K562 (cell line): Measurements from ENCODE around the gene XPNPEP3. TPM values are rescaled to one million over a fixed set of nuclear protein-coding genes. Genes with fewer than 3 reads are reported as not detected.

Source experiments
- BRCA1 ChIP-seq, 2 experiments: fragments of 450-650 bp in 1 of 2; sonication (generic) in 1 of 2; formaldehyde crosslinking in 1 of 2; IDR thresholded peaks; 2 replicates each; pipeline versions ENCODE4 v1.5.0 to v1.6.1; 2017 to 2020; ENCODE audit warnings: mild to moderate bottlenecking in 1 of 2, missing genetic modification reagents in 1 of 2
- BRD4 ChIP-seq: fragments of 200-600 bp; sonication (generic); IDR thresholded peaks from 2 replicates; pipeline ENCODE4 v1.6.1; 2017; ENCODE audit warnings: inconsistent platforms
- CBX1 ChIP-seq: sonication (generic); IDR thresholded peaks from 2 replicates; pipeline ENCODE4 v1.6.1; 2016; ENCODE audit warnings: antibody characterized with exemption, low read depth, mild to moderate bottlenecking
- CHD1 ChIP-seq: fragments of 200-600 bp; sonication (generic); IDR thresholded peaks from one replicate; pipeline ENCODE4 v1.6.1; 2012; ENCODE audit warnings: mild to moderate bottlenecking, moderate library complexity, low read length, inconsistent platforms
- CREB5 ChIP-seq: fragments of 250-450 bp; sonication (Bioruptor Pico); IDR thresholded peaks from 2 replicates; pipeline ENCODE4 v1.5.0; 2020; ENCODE audit warnings: mild to moderate bottlenecking
- E2F6 ChIP-seq, 2 experiments: IDR thresholded peaks; 2 replicates each; pipeline ENCODE4 v1.6.1; 2011; ENCODE audit warnings: borderline replicate concordance in 1 of 2, control low read depth in 1 of 2, low read depth in 1 of 2, low read length in 1 of 2, mild to moderate bottlenecking in 1 of 2, mixed read lengths in 1 of 2, moderate library complexity in 1 of 2; ENCODE audit not compliant: insufficient read depth in 1 of 2, insufficient read length in 1 of 2, poor library complexity in 1 of 2, severe bottlenecking in 1 of 2; ENCODE audit errors: extremely low read depth in 1 of 2
- EP400 ChIP-seq: fragments of 450-650 bp; IDR thresholded peaks from 2 replicates; pipeline ENCODE4 v1.6.1; 2017; ENCODE audit warnings: antibody characterized with exemption, mild to moderate bottlenecking, moderate library complexity
- GATAD2B ChIP-seq: fragments of 450-650 bp; IDR thresholded peaks from 2 replicates; pipeline ENCODE4 v1.6.1; 2017; ENCODE audit warnings: mild to moderate bottlenecking, borderline replicate concordance
- HSF4 ChIP-seq: fragments of 250-450 bp; sonication (Bioruptor Pico); IDR thresholded peaks from 2 replicates; pipeline ENCODE4 v2.1.2; 2022; ENCODE audit warnings: mild to moderate bottlenecking, moderate library complexity, borderline replicate concordance
- MAFK ChIP-seq: IDR thresholded peaks from 2 replicates; pipeline ENCODE4 v1.6.1; 2011; ENCODE audit warnings: low read length, improper control_type of control experiment
- MAZ ChIP-seq, 2 experiments: fragments of 450-650 bp in 1 of 2; sonication (generic) in 1 of 2; formaldehyde crosslinking; IDR thresholded peaks in 1 of 2; conservative IDR thresholded peaks in 1 of 2; 2 replicates each; pipeline versions ENCODE4 v1.4.0 to v1.5.0; 2020; ENCODE audit warnings: mild to moderate bottlenecking in 1 of 2, missing genetic modification reagents in 1 of 2
- MCM3 ChIP-seq: fragments of 450-650 bp; IDR thresholded peaks from 2 replicates; pipeline ENCODE4 v1.6.1; 2016
- PHF8 ChIP-seq: fragments of 200-600 bp; sonication (generic); IDR thresholded peaks from 2 replicates; pipeline ENCODE4 v1.6.1; 2012; ENCODE audit warnings: mixed run types, mild to moderate bottlenecking, inconsistent platforms, low read length, moderate library complexity, borderline replicate concordance
- PTRF ChIP-seq: fragments of 450-650 bp; IDR thresholded peaks from 2 replicates; pipeline ENCODE4 v1.6.1; 2016; ENCODE audit warnings: mild to moderate bottlenecking, missing genetic modification characterization, missing compliant biosample characterization
- RBBP5 ChIP-seq: fragments of 200-600 bp; sonication (generic); IDR thresholded peaks from 2 replicates; pipeline ENCODE4 v1.6.1; 2012; ENCODE audit warnings: borderline replicate concordance, mild to moderate bottlenecking, low read length, control low read depth, inconsistent platforms; ENCODE audit not compliant: insufficient read depth, poor library complexity, severe bottlenecking
- SIN3B ChIP-seq: fragments of 450-650 bp; IDR thresholded peaks from 2 replicates; pipeline ENCODE4 v1.6.1; 2017; ENCODE audit warnings: low read depth, mild to moderate bottlenecking, moderate library complexity
- SNIP1 ChIP-seq: fragments of 450-650 bp; IDR thresholded peaks from 2 replicates; pipeline ENCODE4 v1.7.1; 2017; ENCODE audit warnings: low read depth, mild to moderate bottlenecking
- SRSF9 ChIP-seq: fragments of 200-400 bp; formaldehyde crosslinking; IDR thresholded peaks from 2 replicates; pipeline ENCODE4 v1.6.1; 2017; ENCODE audit warnings: low read depth, low read length, borderline replicate concordance
- SUPT5H ChIP-seq: fragments of 450-650 bp; IDR thresholded peaks from 2 replicates; pipeline ENCODE4 v1.6.1; 2016
- TCF15 ChIP-seq: fragments of 250-450 bp; sonication (Bioruptor Pico); IDR thresholded peaks from 2 replicates; pipeline ENCODE4 v1.8.0; 2022; ENCODE audit warnings: moderate library complexity, mild to moderate bottlenecking, inconsistent platforms
- TEAD2 ChIP-seq: fragments of 450-650 bp; IDR thresholded peaks from 2 replicates; pipeline ENCODE4 v1.6.1; 2016; ENCODE audit warnings: missing genetic modification characterization, control low read depth, missing compliant biosample characterization
- ZBTB2 ChIP-seq: fragments of 450-650 bp; IDR thresholded peaks from 2 replicates; pipeline ENCODE4 v1.6.1; 2016; ENCODE audit warnings: antibody characterized with exemption
- ZC3H11A ChIP-seq: IDR thresholded peaks from 2 replicates; pipeline ENCODE4 v1.6.1; 2012; ENCODE audit warnings: low read depth, low read length, improper control_type of control experiment
- ZNF41 ChIP-seq: fragments of 250-450 bp; sonication (Bioruptor Pico); conservative IDR thresholded peaks from 2 replicates; pipeline ENCODE4 v1.4.0; 2020; ENCODE audit warnings: mild to moderate bottlenecking
- ZNF57 ChIP-seq: fragments of 450-650 bp; formaldehyde crosslinking; IDR thresholded peaks from 2 replicates; pipeline ENCODE4 v1.4.0; 2020; ENCODE audit warnings: mild to moderate bottlenecking, moderate library complexity
- ZNF696 ChIP-seq: fragments of 250-450 bp; sonication (Bioruptor Pico); conservative IDR thresholded peaks from 2 replicates; pipeline ENCODE4 v1.4.0; 2020; ENCODE audit warnings: mild to moderate bottlenecking, moderate library complexity
- polyA plus RNA-seq, 8 experiments: library from polyadenylated mRNA; depleted of rRNA in 4 of 8; stranded (reverse) in 5 of 8; unstranded in 3 of 8; fragments of >200 nt; fragmentation: Nextera tagmentation in 2 of 8; fragmentation: Illumina TruSeq in 1 of 8; extraction: Ambion mirVana in 2 of 8; extraction: Trizol in 1 of 8; gene quantifications; 2 replicates each; pipeline versions ENCODE4 v1.2.1 to v1.2.3, GENCODE V29; 2011 to 2014; ENCODE audit warnings: inconsistent platforms in 1 of 8, missing spikeins in 1 of 8
- total RNA-seq, 7 experiments: library from RNA; depleted of rRNA in 6 of 7; stranded (reverse); fragments of >200 nt in 6 of 7; fragmentation: Illumina TruSeq in 2 of 7; extraction: Trizol in 2 of 7; gene quantifications; 2 replicates each; pipeline versions ENCODE4 v1.2.1 to v1.2.3, GENCODE V29; 2011 to 2021; ENCODE audit warnings: low replicate concordance in 1 of 7

Gene XPNPEP3
- total and polyA plus RNA-seq, 9 of the 15 experiments (the other 6 are each of a cell fraction or from before 2014, with no cell fraction given): 9.1 to 22.6 (median 15.6) TPM

- no peak for TF ChIP-seq ZBTB2
- TF ChIP-seq BRCA1 (IDR thresholded peaks at IDR 0.05): no peak
- no peak for TF ChIP-seq BRCA1 (CRISPR knock-in tag; IDR thresholded peaks at IDR 0.05)
- TF ChIP-seq ZC3H11A: no peak
- no peak for TF ChIP-seq PTRF (tag)
- no peak for TF ChIP-seq CREB5 (CRISPR knock-in tag)
- TF ChIP-seq ZNF696 (CRISPR knock-in tag): no peak
- no peak for TF ChIP-seq RBBP5
- no peak for TF ChIP-seq HSF4
- TF ChIP-seq GATAD2B: no peak
- no peak for TF ChIP-seq SRSF9
- TF ChIP-seq PHF8: peak; percentile 46; the same call in 1 of the 2 replicates
- TF ChIP-seq CHD1: peak; percentile 59
- no peak for TF ChIP-seq TEAD2 (tag)
- TF ChIP-seq MCM3: no peak
- TF ChIP-seq EP400: no peak
- TF ChIP-seq MAZ (CRISPR knock-in tag; conservative IDR thresholded peaks at IDR 0.05 in 1 of 2, IDR thresholded peaks at IDR 0.05 in 1 of 2): 0 out of 4 replicates have a peak, but pooled peaks of 1 of the 2 experiments have one; percentile 40
- TF ChIP-seq SIN3B: no peak
- TF ChIP-seq ZNF41 (CRISPR knock-in tag): no peak
- no peak for TF ChIP-seq MAFK
- TF ChIP-seq BRD4: 0 out of 2 replicates have a peak, but pooled peaks have one; percentile 15
- no peak for TF ChIP-seq TCF15 (CRISPR knock-in tag)
- TF ChIP-seq SNIP1: no peak
- TF ChIP-seq E2F6 (IDR thresholded peaks at IDR 0.05; ENCODE audit: borderline replicate concordance in 1 of 2, extremely low read depth in 1 of 2, insufficient read depth in 1 of 2, insufficient read length in 1 of 2, low read depth in 1 of 2, low read length in 1 of 2, poor library complexity in 1 of 2, severe bottlenecking in 1 of 2): peak in 1 of 2 experiments; percentile 14
- TF ChIP-seq SUPT5H: 0 out of 2 replicates have a peak, but pooled peaks have one; percentile 60
- no peak for TF ChIP-seq CBX1
- no peak for TF ChIP-seq ZNF57 (CRISPR knock-in tag)
These were observed 902 bp upstream of the XPNPEP3 start (continued) for GRCh38 chr22:40855979-40856512.
